GM21423 (cell line): ENCODE measurements around the gene CTLA4.
A peak's percentile ranks its signal among the peaks of the same experiment; 100 is the strongest.
"Not testable (repeated sequence)": the region's sequence is repeated elsewhere in the genome, so short reads cannot be mapped to it uniquely, and the experiment has no call there.

Source experiments
- ATAC-seq: cut with Tn5 transposase; IDR thresholded peaks from one replicate; pipeline ENCODE4 v1.9.1; 2021; ENCODE audit warnings: mild to moderate bottlenecking, moderate library complexity; ENCODE audit not compliant: unreplicated experiment

Gene CTLA4

DNA sequence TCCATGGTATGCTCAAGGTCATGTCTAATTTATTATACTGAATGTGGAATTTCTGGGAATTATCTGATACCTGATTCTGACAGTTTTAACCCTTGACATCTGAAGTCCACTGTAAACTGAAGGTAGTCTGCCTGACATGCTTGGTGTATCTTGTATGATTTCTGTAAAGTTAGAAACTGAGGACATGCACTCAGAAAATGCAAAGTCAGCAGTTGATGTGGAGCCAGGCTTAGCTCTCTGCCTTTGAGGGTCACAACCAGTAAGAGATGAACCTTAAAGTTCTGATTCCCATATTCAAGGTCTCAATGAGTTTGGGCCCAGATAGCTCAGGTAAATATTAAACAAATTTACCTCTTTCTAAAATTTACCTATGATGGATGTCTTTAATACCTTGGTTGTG, 12.3 kb upstream of the CTLA4 start:
- no peak for ATAC-seq

GRCh38 chr2:203857656-203858055, 9.9 kb upstream of the CTLA4 start:
- ATAC-seq = no peak

DNA sequence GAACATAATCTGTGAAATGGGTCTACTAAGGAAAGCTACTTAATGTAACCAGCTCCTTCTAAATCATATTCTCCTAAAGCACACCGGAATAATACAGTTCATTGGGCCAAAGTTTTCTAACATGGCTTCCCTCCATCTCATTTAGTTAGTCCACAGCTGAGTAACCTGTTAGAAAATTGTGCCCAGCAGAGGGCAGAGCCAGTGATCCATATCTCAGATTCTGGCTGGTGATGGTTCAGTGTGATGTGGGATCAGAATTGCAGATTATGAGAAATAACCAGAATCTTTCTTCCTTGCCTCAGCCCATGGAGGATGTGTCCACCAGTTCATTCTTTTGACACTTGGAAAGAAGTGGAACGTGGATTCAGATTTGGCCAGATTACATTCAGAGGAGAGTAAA, 9.4 kb upstream of the CTLA4 start:
- ATAC-seq = no peak

- ATAC-seq = no peak
Observed at GRCh38 chr2:203859030-203859789, 8.4 kb upstream of the CTLA4 start.

GRCh38 chr2:203861197-203861596, 6.4 kb upstream of the CTLA4 start:
- ATAC-seq = no peak

GRCh38 chr2:203861607-203862006, 6.0 kb upstream of the CTLA4 start:
- no peak for ATAC-seq

GRCh38 chr2:203869223-203870042, 1.9 kb downstream of the CTLA4 start:
- ATAC-seq = no peak

DNA sequence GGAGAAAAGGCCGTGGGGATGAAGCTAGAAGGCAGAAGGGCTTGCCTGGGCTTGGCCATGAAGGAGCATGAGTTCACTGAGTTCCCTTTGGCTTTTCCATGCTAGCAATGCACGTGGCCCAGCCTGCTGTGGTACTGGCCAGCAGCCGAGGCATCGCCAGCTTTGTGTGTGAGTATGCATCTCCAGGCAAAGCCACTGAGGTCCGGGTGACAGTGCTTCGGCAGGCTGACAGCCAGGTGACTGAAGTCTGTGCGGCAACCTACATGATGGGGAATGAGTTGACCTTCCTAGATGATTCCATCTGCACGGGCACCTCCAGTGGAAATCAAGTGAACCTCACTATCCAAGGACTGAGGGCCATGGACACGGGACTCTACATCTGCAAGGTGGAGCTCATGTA, 2.9 kb downstream of the CTLA4 start:
- no peak for ATAC-seq

DNA sequence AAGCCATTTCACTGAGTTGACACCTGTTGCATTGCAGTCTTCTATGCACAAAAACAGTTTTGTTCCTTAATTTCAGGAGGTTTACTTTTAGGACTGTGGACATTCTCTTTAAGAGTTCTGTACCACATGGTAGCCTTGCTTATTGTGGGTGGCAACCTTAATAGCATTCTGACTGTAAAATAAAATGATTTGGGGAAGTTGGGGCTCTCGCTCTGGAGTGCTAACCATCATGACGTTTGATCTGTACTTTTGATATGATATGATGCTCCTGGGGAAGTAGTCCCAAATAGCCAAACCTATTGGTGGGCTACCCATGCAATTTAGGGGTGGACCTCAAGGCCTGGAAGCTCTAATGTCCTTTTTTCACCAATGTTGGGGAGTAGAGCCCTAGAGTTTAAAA, 3.4 kb downstream of the CTLA4 start:
- no peak for ATAC-seq

GRCh38 chr2:203871371-203871983, 3.9 kb downstream of the CTLA4 start:
- ATAC-seq = peak; percentile 94

DNA sequence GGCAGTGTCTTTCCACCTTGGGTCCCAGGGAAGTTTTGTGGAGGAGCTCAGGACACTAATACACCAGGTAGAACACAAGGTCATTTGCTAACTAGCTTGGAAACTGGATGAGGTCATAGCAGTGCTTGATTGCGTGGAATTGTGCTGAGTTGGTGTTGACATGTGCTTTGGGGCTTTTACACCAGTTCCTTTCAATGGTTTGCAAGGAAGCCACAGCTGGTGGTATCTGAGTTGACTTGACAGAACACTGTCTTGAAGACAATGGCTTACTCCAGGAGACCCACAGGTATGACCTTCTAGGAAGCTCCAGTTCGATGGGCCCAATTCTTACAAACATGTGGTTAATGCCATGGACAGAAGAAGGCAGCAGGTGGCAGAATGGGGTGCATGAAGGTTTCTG, 5.9 kb downstream of the CTLA4 start:
- ATAC-seq = no peak

GRCh38 chr2:203873921-203874631, 6.5 kb downstream of the CTLA4 start:
- no peak for ATAC-seq

- no peak for ATAC-seq
Observed at GRCh38 chr2:203875471-203875870, 7.9 kb downstream of the CTLA4 start.

GRCh38 chr2:203876328-203876727, 8.8 kb downstream of the CTLA4 start:
- ATAC-seq = no peak

DNA sequence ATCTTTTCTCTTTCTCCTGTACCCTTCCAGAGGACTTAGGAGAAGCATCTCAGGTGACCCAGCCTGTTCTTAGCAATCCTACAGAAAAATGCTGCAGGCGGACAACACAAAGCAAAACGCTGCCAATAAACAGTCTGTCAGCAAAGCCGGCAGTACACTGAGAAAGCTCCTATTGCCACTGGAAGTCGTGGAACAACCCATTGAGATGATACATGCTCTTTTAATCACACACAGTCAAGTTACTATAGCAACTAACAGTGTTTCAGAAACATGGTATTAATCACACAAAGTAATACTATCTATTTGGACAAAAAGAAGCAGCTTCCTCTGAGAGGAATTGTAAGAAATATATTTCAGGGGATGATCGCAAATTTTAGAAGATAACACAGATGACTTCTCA, 10.5 kb downstream of the CTLA4 start:
- no peak for ATAC-seq

- no peak for ATAC-seq
Observed at GRCh38 chr2:203880557-203881125, 13.1 kb downstream of the CTLA4 start.

- ATAC-seq = not testable (repeated sequence)
Observed at GRCh38 chr2:203881185-203881584, 13.6 kb downstream of the CTLA4 start.

- ATAC-seq = no peak
Observed at GRCh38 chr2:203882551-203882950, 15.0 kb downstream of the CTLA4 start.

DNA sequence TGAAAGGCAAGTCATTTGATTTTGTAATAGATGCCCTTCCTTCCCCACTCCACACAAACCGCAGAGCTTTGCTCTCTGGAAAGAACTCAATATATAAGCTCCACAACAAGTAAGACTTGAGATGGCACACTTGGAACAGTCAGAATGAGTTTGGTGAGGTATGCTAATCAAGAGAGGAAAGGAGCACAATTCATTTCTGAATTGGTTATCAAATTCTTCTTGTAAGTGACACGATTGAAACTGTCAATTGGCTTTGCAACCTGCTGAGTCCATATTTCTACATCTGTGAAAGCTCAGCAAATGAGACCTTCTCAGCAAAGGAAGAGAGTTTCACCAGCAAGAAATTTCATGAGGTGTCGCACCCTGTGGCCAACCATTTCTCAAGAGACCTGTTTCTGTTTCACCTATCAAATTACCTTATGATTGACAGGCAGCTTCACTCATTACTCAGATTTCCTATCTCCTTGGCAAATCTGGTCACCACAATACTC, 19.1 kb downstream of the CTLA4 start:
- no peak for ATAC-seq

DNA sequence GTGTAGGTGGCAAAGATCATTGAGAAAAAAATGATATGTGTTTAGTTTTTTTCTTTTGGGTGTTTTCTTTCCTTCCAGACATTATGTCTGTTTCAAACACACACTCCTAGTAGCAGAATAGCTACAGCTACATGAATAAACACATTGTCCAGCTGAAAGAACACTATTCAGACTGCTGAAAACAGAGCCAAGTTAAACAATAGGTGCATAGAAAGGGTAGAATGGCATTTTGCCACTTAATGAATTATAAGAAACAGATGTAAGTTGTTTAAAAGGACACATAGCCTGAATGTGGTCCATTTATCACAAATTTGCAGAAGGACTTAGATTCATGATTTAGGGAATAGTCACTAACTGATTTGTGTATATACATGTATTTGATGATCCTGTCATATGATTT, 20.1 kb downstream of the CTLA4 start:
- no peak for ATAC-seq

DNA sequence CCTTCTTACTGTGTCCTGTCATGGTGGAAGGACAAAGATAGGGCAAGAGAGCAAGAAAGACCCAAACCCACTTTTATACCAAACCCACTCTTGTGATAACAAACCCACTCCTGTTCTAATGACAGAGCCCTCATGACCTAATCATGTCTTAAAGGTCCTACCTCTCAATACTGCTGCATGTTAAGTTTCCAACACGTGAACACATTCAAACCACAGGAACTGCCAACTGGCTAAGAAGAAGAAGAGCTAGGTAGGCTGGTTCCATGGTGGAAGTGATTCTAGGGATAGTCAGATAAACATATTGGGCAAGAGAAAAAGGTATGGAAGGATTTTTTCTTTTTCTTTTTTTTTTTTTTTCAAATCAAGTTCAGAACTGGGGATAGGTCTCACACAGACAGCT, 22.0 kb downstream of the CTLA4 start:
- no peak for ATAC-seq
